HEK293 (cell line): ENCODE measurements around the gene RTP5.

ENCODE experiments used
- CTCF ChIA-PET: fragments of 350-600 bp; formaldehyde crosslinking; extraction: SDS; loops from one replicate; lab custom pipeline; 2021; ENCODE audit warnings: antibody characterized with exemption; lab: Yijun Ruan, JAX
- POLR2A ChIA-PET: fragments of 300-600 bp; formaldehyde crosslinking; extraction: SDS; loops from one replicate; lab custom pipeline; 2020; ENCODE audit warnings: antibody characterized with exemption, inconsistent platforms; lab: Yijun Ruan, JAX
- H3K27ac ChIP-seq: fragments of 200-500 bp; sonication (Bioruptor generic); 2 replicates; pipeline ENCODE4 v1.5.1; 2014; ENCODE audit warnings: low read depth, low read length, control low read depth, inconsistent platforms; ENCODE audit errors: extremely low read depth
- H3K36me3 ChIP-seq, 2 experiments: fragments of 200-500 bp in 1 of 2; sonication (Bioruptor generic) in 1 of 2; 1 replicate in 1 of 2; 2 replicates in 1 of 2; pipeline ENCODE4 v1.5.1; 2014 to 2017; ENCODE audit warnings: inconsistent platforms in 2 of 2, low read length in 2 of 2; ENCODE audit not compliant: control insufficient read depth in 2 of 2, insufficient read depth in 1 of 2
- H3K4me1 ChIP-seq: fragments of 200-500 bp; sonication (Bioruptor generic); 2 replicates; pipeline ENCODE4 v1.5.1; 2014; ENCODE audit warnings: mild to moderate bottlenecking, low read length, inconsistent platforms; ENCODE audit not compliant: control insufficient read depth, insufficient read depth
- H3K4me3 ChIP-seq: 2 replicates; pipeline ENCODE4 v1.5.1; 2011; ENCODE audit warnings: low read depth, mild to moderate bottlenecking, control low read depth, low read length, moderate library complexity
- H3K9me3 ChIP-seq: fragments of 200-500 bp; sonication (Bioruptor generic); 2 replicates; pipeline ENCODE4 v1.5.1; 2014; ENCODE audit warnings: low read depth, low read length, inconsistent platforms; ENCODE audit not compliant: control insufficient read depth, insufficient read depth
- KLF10 ChIP-seq: fragments of 450-650 bp; IDR thresholded peaks from 2 replicates; pipeline ENCODE4 v1.5.1; 2018; ENCODE audit warnings: missing biosample characterization, mild to moderate bottlenecking, missing genetic modification characterization
- MZF1 ChIP-seq: fragments of 450-650 bp; formaldehyde crosslinking; IDR thresholded peaks from 2 replicates; pipeline ENCODE4 v1.5.1; 2017; ENCODE audit warnings: missing biosample characterization, missing genetic modification characterization, borderline replicate concordance
- SP7 ChIP-seq: fragments of 450-650 bp; formaldehyde crosslinking; IDR thresholded peaks from 2 replicates; pipeline ENCODE4 v1.5.1; 2016; ENCODE audit warnings: missing biosample characterization, missing genetic modification characterization
- ZBTB26 ChIP-seq: fragments of 450-650 bp; formaldehyde crosslinking; optimal IDR thresholded peaks from 2 replicates; pipeline ENCODE3; 2016; ENCODE audit warnings: missing biosample characterization, mild to moderate bottlenecking, missing genetic modification characterization
- ZBTB6 ChIP-seq: fragments of 450-650 bp; formaldehyde crosslinking; IDR thresholded peaks from 2 replicates; pipeline ENCODE4 v1.5.1; 2017; ENCODE audit warnings: missing biosample characterization, missing genetic modification characterization
- ZBTB8A ChIP-seq: fragments of 450-650 bp; formaldehyde crosslinking; IDR thresholded peaks from 2 replicates; pipeline ENCODE4 v1.5.1; 2016; ENCODE audit warnings: missing biosample characterization, missing genetic modification characterization
- ZFP69B ChIP-seq: fragments of 450-650 bp; formaldehyde crosslinking; IDR thresholded peaks from 2 replicates; pipeline ENCODE4 v1.5.1; 2016; ENCODE audit warnings: missing biosample characterization, missing genetic modification characterization
- ZNF10 ChIP-seq: fragments of 450-650 bp; formaldehyde crosslinking; IDR thresholded peaks from 2 replicates; pipeline ENCODE4 v1.5.1; 2017; ENCODE audit warnings: missing biosample characterization, missing genetic modification characterization
- ZNF132 ChIP-seq: fragments of 450-650 bp; formaldehyde crosslinking; IDR thresholded peaks from 2 replicates; pipeline ENCODE4 v1.5.1; 2017; ENCODE audit warnings: missing biosample characterization, missing genetic modification characterization, borderline replicate concordance
- ZNF324 ChIP-seq: fragments of 450-650 bp; formaldehyde crosslinking; IDR thresholded peaks from 2 replicates; pipeline ENCODE4 v1.5.1; 2016; ENCODE audit warnings: missing biosample characterization, missing genetic modification characterization
- ZNF473 ChIP-seq: fragments of 450-650 bp; formaldehyde crosslinking; IDR thresholded peaks from 2 replicates; pipeline ENCODE4 v1.5.1; 2017; ENCODE audit warnings: missing biosample characterization, missing genetic modification characterization
- ZNF501 ChIP-seq: fragments of 450-650 bp; formaldehyde crosslinking; IDR thresholded peaks from 2 replicates; pipeline ENCODE4 v1.5.1; 2016; ENCODE audit warnings: missing biosample characterization, missing genetic modification characterization
- ZNF600 ChIP-seq: fragments of 450-650 bp; formaldehyde crosslinking; IDR thresholded peaks from 2 replicates; pipeline ENCODE4 v1.5.1; 2016; ENCODE audit warnings: missing biosample characterization, missing genetic modification characterization
- ZNF623 ChIP-seq: fragments of 450-650 bp; formaldehyde crosslinking; IDR thresholded peaks from 2 replicates; pipeline ENCODE4 v1.5.1; 2016; ENCODE audit warnings: missing biosample characterization, missing genetic modification characterization
- ZNF639 ChIP-seq: fragments of 450-650 bp; formaldehyde crosslinking; IDR thresholded peaks from 2 replicates; pipeline ENCODE4 v1.5.1; 2016; ENCODE audit warnings: missing biosample characterization, missing genetic modification characterization
- ZNF701 ChIP-seq: fragments of 450-650 bp; formaldehyde crosslinking; IDR thresholded peaks from 2 replicates; pipeline ENCODE4 v1.5.1; 2016; ENCODE audit warnings: missing biosample characterization, missing genetic modification characterization
- ZNF747 ChIP-seq: fragments of 450-650 bp; formaldehyde crosslinking; IDR thresholded peaks from 2 replicates; pipeline ENCODE4 v1.5.1; 2016; ENCODE audit warnings: missing biosample characterization, missing genetic modification characterization
- ZSCAN23 ChIP-seq: fragments of 450-650 bp; formaldehyde crosslinking; IDR thresholded peaks from 2 replicates; pipeline ENCODE4 v1.5.1; 2016; ENCODE audit warnings: missing biosample characterization, missing genetic modification characterization
- TF ChIP-seq, protein P1 (sequence below): fragments of 450-650 bp; formaldehyde crosslinking; IDR thresholded peaks from 2 replicates; pipeline ENCODE4 v1.5.1; 2016; ENCODE audit warnings: missing biosample characterization, missing genetic modification characterization
- TF ChIP-seq, protein P2 (sequence below): fragments of 450-650 bp; formaldehyde crosslinking; IDR thresholded peaks from 2 replicates; pipeline ENCODE4 v1.5.1; 2016; ENCODE audit warnings: missing biosample characterization, missing genetic modification characterization, low read depth

Gene RTP5

GRCh38 chr2:241865957-241866789 is 3.4 kb upstream of the RTP5 start (continued):
- TF ChIP-seq, protein P1, sequence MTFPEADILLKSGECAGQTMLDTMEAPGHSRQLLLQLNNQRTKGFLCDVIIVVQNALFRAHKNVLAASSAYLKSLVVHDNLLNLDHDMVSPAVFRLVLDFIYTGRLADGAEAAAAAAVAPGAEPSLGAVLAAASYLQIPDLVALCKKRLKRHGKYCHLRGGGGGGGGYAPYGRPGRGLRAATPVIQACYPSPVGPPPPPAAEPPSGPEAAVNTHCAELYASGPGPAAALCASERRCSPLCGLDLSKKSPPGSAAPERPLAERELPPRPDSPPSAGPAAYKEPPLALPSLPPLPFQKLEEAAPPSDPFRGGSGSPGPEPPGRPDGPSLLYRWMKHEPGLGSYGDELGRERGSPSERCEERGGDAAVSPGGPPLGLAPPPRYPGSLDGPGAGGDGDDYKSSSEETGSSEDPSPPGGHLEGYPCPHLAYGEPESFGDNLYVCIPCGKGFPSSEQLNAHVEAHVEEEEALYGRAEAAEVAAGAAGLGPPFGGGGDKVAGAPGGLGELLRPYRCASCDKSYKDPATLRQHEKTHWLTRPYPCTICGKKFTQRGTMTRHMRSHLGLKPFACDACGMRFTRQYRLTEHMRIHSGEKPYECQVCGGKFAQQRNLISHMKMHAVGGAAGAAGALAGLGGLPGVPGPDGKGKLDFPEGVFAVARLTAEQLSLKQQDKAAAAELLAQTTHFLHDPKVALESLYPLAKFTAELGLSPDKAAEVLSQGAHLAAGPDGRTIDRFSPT (tag by site-specific recombination): peak; percentile 49; the same call in 1 of the 2 replicates
- no peak for TF ChIP-seq ZNF501 (tag by site-specific recombination)
- TF ChIP-seq ZNF473 (tag by site-specific recombination): no peak
- TF ChIP-seq KLF10 (tag by site-specific recombination): no peak
- TF ChIP-seq, protein P2, sequence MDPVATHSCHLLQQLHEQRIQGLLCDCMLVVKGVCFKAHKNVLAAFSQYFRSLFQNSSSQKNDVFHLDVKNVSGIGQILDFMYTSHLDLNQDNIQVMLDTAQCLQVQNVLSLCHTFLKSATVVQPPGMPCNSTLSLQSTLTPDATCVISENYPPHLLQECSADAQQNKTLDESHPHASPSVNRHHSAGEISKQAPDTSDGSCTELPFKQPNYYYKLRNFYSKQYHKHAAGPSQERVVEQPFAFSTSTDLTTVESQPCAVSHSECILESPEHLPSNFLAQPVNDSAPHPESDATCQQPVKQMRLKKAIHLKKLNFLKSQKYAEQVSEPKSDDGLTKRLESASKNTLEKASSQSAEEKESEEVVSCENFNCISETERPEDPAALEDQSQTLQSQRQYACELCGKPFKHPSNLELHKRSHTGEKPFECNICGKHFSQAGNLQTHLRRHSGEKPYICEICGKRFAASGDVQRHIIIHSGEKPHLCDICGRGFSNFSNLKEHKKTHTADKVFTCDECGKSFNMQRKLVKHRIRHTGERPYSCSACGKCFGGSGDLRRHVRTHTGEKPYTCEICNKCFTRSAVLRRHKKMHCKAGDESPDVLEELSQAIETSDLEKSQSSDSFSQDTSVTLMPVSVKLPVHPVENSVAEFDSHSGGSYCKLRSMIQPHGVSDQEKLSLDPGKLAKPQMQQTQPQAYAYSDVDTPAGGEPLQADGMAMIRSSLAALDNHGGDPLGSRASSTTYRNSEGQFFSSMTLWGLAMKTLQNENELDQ (tag by site-specific recombination): no peak
- TF ChIP-seq SP7 (tag by site-specific recombination): no peak

DNA sequence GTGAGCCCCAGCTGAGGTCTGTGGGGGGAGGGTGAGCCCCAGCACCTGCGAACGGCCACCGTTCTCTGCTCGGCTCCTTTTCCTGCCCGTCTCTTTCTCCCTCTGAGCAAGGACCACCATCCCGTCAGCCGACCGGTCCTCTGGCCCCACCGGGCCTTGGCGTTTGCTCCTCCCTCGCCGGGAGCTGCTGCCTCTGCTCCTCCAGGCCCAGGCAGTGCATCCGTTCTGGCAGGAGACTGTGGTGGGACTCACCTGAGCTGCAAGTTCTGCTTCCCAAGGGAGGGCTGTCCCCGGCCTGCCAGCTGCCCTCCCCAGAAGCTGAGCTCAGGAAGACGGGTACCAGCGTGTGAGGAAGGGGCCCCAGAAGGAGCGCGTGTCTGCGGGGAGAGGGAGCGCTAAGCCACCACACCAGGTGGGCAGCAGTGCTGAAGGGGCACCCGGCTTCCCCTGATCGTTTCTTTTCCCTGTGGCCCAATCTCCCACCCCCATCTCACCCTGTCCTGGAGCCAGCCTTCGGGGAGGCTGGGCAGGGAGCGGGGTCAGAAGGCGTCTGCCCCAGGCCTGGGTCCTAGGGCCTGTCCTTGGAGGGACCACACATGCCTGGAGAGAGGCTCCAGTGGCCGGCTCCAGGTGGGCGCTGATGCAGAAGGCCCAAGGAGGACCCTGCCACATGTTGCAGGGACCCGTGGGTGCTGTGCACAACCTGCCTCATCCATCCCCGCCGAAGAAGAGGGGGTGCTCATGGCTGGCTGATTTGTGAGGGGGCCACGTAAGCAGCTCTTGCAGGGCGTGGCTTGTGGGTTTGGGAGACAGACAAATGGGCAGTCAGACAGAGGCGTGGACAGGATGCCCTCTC is 2.5 kb upstream of the RTP5 start:
- TF ChIP-seq ZNF10 (tag by site-specific recombination) (no peak), ZFP69B (no peak), ZNF639 (tag by site-specific recombination) (no peak), ZSCAN23 (tag by site-specific recombination) (no peak), MZF1 (tag by site-specific recombination) (no peak), ZNF501 (tag by site-specific recombination) (no peak), ZBTB26 (tag by site-specific recombination) (no peak), ZNF701 (tag by site-specific recombination) (no peak), ZBTB6 (tag by site-specific recombination) (no peak), ZNF324 (tag by site-specific recombination) (no peak), ZNF747 (tag by site-specific recombination) (no peak), ZNF623 (tag by site-specific recombination) (no peak), ZNF132 (tag by site-specific recombination) (no peak), ZNF600 (no peak), ZBTB8A (tag by site-specific recombination) (no peak)
- Histone ChIP-seq H3K4me3 (no peak overlapping the region), H3K27ac (no peak overlapping the region), H3K36me3 (no peaks in the 10 kb centered on the region), H3K4me1 (no peaks in the 10 kb centered on the region), H3K9me3 (no peaks in the 10 kb centered on the region)
- POLR2A ChIA-PET: interaction anchor here (0.6 to 0.8 kb wide), 2 partner anchors 165 to 931 kb away, joined by 3 to 4 read pairs; partner anchors contain the start of gene ING5
- CTCF ChIA-PET: interaction anchor here (0.6 to 2.5 kb wide), 3 partner anchors 12 to 973 kb away, joined by 3 to 19 read pairs (median 3); no protein-coding TSS in a partner anchor
